Skeletal muscle tissue (tissue), 2 donors: ENCODE measurements around the gene SLC16A1. TPM values are rescaled to one million over a fixed set of nuclear protein-coding genes. Genes with fewer than 3 reads are reported as not detected.

Experiments
- small RNA-seq: library from RNA; depleted of rRNA; stranded (forward); fragments of <200 nt; gene quantifications from one replicate; pipeline ENCODE3, GENCODE V24; 2014
- total RNA-seq: library from RNA; depleted of rRNA; stranded (reverse); fragments of >200 nt; gene quantifications from one replicate; pipeline ENCODE4 v1.2.3, GENCODE V29; 2014

SLC16A1 gene
- total RNA-seq, 1 donor from 2014 or later = 40.2 TPM

Small RNA genes lying within 50 kb of the gene (small RNA-seq; reads per million reads assigned to genes)
- gene AL390729.2 = not detected

Other genes with a start within 250 kb of the SLC16A1 start
- 196 TPM for gene RHOC, start 249.1 kb downstream of the SLC16A1 start, total RNA-seq
- gene PPM1J, start 240.9 kb downstream of the SLC16A1 start, total RNA-seq = 1.0 TPM
- 24.0 TPM for gene LRIG2, start 117.0 kb upstream of the SLC16A1 start, total RNA-seq